GM18508 (cell line): ENCODE measurements around the gene ZBED4.

Experiments
- ATAC-seq: cut with Tn5 transposase; IDR thresholded peaks from one replicate; pipeline ENCODE4 v1.9.1; 2021; ENCODE audit warnings: moderate number of reproducible peaks; ENCODE audit not compliant: insufficient read depth, unreplicated experiment

The ZBED4 gene

GRCh38 chr22:49877642-49878041, 24.0 kb downstream of the ZBED4 start:
- no peak for ATAC-seq

DNA sequence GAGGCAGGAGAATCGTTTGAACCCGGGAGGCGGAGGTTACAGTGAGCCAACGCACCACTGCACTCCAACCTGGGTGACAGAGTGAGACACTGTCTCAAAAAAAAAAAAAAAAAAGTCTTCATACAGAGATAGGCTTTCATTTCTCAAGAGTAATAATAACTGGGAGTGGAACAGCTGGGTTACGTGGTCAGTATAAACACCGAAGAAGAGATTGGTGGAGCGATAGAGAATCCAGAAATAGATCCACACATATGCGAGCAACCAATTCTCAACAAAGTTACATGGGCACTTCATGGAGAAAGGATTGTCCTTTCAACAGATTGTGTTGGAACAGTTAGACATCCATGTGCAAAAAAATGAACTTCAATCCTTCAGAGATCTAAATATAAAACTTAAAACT, 24.6 kb downstream of the ZBED4 start:
- ATAC-seq = no peak

GRCh38 chr22:49879871-49880270, 26.2 kb downstream of the ZBED4 start:
- ATAC-seq = no peak

- ATAC-seq = no peak
Observed at GRCh38 chr22:49880281-49880680, 26.6 kb downstream of the ZBED4 start.

GRCh38 chr22:49881856-49882255, 28.2 kb downstream of the ZBED4 start:
- ATAC-seq = no peak

DNA sequence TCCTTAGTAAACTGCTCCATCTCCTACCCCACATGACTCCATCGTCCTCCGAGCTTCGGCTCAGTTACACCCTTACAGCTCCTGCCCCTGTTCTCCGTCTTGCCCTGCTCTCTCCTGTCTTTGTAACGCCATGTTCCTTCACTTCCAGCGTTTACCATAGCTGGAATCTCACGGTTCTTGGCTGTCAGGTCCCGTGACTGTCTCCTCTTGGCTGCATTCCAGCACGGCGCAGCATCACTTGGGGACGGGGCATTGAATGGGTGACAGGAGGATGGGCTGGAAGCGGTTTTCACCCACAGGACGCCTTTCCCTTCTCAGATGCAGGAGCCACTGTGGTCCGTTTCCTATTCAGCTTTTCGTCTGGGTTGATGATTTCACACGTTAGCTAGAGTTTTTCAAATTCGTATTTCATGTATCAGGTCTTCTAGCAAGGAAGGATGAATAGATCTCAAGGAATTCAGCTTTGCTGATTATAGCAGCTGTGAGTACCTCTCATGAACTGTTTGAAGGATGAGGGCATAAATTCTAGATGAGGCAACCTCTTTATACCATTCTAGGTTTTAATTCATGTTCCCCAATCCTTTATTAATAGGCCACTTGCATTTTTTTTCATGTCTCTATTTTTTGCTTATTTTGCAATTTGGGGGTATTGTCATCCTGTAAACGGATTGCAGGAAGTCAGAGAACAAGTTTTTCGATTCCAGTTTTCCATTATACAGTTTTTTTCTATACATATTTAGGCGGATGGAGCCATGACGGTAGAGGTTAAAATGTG, 29.1 kb downstream of the ZBED4 start:
- ATAC-seq = no peak

- ATAC-seq = no peak
Observed at GRCh38 chr22:49883294-49883640, 29.6 kb downstream of the ZBED4 start.

DNA sequence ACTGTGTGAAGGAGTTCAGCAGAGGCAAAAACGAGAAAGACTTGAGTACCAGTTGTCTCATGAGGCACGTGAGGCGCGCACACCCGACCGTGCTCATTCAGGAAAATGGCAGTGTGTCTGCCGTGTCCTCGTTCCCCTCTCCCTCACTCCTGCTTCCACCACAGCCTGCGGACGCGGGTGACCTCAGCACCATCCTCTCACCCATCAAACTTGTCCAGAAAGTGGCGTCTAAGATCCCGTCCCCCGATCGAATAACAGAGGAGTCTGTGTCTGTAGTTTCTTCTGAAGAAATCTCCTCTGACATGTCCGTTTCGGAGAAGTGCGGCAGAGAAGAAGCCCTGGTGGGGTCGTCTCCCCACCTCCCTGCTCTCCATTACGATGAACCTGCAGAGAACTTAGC, 30.4 kb downstream of the ZBED4 start:
- no peak for ATAC-seq

- no peak for ATAC-seq
Observed at GRCh38 chr22:49884503-49885260, 31.0 kb downstream of the ZBED4 start.

GRCh38 chr22:49885281-49885680, 31.6 kb downstream of the ZBED4 start:
- ATAC-seq = no peak

DNA sequence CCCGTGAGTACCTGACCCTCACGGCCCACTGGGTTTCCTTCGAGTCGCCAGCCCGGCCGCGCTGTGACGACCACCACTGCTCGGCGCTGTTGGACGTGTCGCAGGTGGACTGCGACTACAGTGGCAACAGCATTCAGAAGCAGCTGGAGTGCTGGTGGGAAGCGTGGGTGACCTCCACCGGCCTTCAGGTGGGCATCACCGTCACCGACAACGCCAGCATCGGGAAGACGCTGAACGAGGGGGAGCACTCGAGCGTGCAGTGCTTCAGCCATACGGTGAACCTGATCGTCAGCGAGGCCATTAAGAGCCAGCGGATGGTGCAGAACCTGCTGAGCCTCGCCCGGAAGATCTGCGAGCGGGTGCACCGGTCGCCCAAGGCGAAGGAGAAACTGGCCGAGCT, 32.2 kb downstream of the ZBED4 start:
- no peak for ATAC-seq

- ATAC-seq = no peak
Observed at GRCh38 chr22:49886346-49887063, 32.9 kb downstream of the ZBED4 start.

DNA sequence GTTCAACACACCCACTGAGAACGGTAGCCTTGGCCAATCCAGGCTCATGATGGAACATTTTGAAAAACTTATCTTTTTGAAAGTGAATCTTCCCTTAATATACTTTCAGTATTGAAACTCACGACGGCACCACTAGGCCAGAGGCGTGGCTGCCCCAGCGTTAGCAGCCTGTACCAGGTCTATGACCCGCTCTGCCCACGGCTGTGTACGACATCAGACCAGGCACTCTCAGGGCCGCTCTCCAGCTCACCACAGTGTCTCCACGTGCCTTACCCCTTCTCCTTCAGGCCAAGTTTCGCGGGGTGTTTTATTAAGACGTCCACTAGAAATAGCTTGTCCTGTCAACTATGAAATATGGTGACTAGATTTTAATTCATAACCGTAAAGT, 33.4 kb downstream of the ZBED4 start:
- ATAC-seq = no peak

- ATAC-seq = no peak
Observed at GRCh38 chr22:49887702-49888101, 34.1 kb downstream of the ZBED4 start.

- no peak for ATAC-seq
Observed at GRCh38 chr22:49889071-49889470, 35.4 kb downstream of the ZBED4 start.

DNA sequence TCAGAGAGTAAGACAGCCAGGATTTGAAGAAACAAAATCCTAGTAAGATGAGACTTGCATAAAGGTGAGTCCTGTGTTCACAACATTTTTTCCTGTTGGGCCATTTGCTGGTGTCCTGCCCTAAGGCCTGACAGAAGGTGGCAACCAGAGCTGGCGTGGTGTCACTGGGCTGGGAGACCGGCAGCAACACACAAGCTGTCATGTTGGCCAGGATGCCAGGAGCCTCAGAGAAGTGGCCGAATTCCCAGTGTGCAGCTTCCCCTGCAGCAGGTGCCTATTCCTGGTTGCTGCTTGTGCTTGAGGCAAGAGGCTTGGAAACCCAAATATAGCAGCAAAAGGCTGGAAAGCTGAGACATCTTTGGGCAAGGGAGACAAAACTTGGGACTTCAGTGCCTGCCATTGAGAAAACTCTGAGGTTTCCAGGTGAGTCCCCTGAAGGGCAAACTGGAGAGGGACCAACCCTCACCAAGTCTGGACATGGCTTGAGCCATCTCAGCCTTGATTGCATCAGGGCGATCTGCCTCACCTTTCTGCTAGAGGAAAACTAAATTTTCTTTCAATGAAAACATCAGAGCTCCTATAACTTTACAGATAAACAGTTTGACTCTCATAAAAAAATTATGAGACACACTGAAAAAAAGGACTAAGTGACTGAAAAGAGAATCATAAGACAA, 38.7 kb downstream of the ZBED4 start:
- no peak for ATAC-seq

DNA sequence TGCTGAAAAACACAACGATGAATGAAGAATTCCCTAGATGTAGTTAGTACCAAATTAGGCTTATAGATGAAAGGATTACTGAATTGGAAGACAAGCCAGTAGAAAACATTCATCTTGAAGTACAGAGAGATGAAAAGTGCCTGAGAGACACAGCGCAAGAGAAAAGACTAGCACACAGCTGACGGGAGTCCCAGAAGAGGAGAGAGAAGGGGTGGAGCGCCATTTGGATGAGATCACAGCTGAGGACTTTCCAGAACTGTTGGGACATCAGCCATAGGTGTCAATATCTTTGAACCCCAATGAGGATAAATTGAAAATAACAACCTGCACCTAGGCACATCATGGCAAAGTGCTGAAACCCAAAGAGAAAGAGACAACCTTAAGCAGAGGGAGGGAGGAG, 39.4 kb downstream of the ZBED4 start:
- no peak for ATAC-seq

- no peak for ATAC-seq
Observed at GRCh38 chr22:49894322-49895054, 40.8 kb downstream of the ZBED4 start.

- ATAC-seq = no peak
Observed at GRCh38 chr22:49896201-49896600, 42.6 kb downstream of the ZBED4 start.

GRCh38 chr22:49897015-49897684, 43.5 kb downstream of the ZBED4 start:
- no peak for ATAC-seq
